DMS153 (cell line): ENCODE results near the gene TBC1D5.

ENCODE experiments used
- DNase-seq: peaks from one replicate; lab custom pipeline; 2025; lab: John Stamatoyannopoulos, UW

The TBC1D5 gene

GRCh38 chr3:17290894-17291293 is 451.5 kb downstream of the TBC1D5 start:
- no peak for DNase-seq

- DNase-seq: no peak
Measured at GRCh38 chr3:17288839-17289399, 453.5 kb downstream of the TBC1D5 start.

- DNase-seq: no peak
Measured at GRCh38 chr3:17287006-17287689, 455.3 kb downstream of the TBC1D5 start.

GRCh38 chr3:17278006-17278405 is 464.4 kb downstream of the TBC1D5 start:
- DNase-seq: no peak

GRCh38 chr3:17266846-17267245 is 475.6 kb downstream of the TBC1D5 start:
- DNase-seq: no peak

- no peak for DNase-seq
Measured at GRCh38 chr3:17261627-17262369, 480.6 kb downstream of the TBC1D5 start.

- no peak for DNase-seq
Measured at GRCh38 chr3:17260257-17260656, 482.2 kb downstream of the TBC1D5 start.

GRCh38 chr3:17259685-17260084 is 482.7 kb downstream of the TBC1D5 start:
- no peak for DNase-seq

- DNase-seq: no peak
Measured at GRCh38 chr3:17258823-17259436, 483.5 kb downstream of the TBC1D5 start.

- no peak for DNase-seq
Measured at GRCh38 chr3:17257269-17257668, 485.2 kb downstream of the TBC1D5 start.

GRCh38 chr3:17243621-17244020 is 498.8 kb downstream of the TBC1D5 start:
- no peak for DNase-seq

- no peak for DNase-seq
Measured at GRCh38 chr3:17239417-17239816, 503.0 kb downstream of the TBC1D5 start.

- DNase-seq: no peak
Measured at GRCh38 chr3:17238023-17238422, 504.4 kb downstream of the TBC1D5 start.

- DNase-seq: no peak
Measured at GRCh38 chr3:17235310-17235709, 507.1 kb downstream of the TBC1D5 start.

GRCh38 chr3:17234382-17234781 is 508.0 kb downstream of the TBC1D5 start:
- DNase-seq: no peak

- DNase-seq: peak; percentile 1
Measured at GRCh38 chr3:17233398-17233800, 509.0 kb downstream of the TBC1D5 start.

- DNase-seq: no peak
Measured at GRCh38 chr3:17232442-17232841, 510.0 kb downstream of the TBC1D5 start.

GRCh38 chr3:17231537-17232261 is 510.7 kb downstream of the TBC1D5 start:
- no peak for DNase-seq

- no peak for DNase-seq
Measured at GRCh38 chr3:17227472-17227871, 515.0 kb downstream of the TBC1D5 start.

GRCh38 chr3:17221529-17221928 is 520.9 kb downstream of the TBC1D5 start:
- DNase-seq: no peak

- no peak for DNase-seq
Measured at GRCh38 chr3:17219593-17219992, 522.8 kb downstream of the TBC1D5 start.

GRCh38 chr3:17218587-17218986 is 523.8 kb downstream of the TBC1D5 start:
- no peak for DNase-seq
